Transverse colon (tissue), 4 donors: ENCODE results near the gene IMMP2L. TPM values are rescaled to one million over a fixed set of nuclear protein-coding genes. Genes with fewer than 3 reads are reported as not detected.

Experiments used
- DNase-seq: peaks from one replicate; pipeline ENCODE4 v3.0.0-alpha.2; 2019
- H3K27ac ChIP-seq, 4 donors: fragments of 200-600 bp; sonication (generic); 2 replicates each; pipeline ENCODE4 v1.5.1; 2016 to 2018; ENCODE audit warnings: inconsistent platforms in 4 of 4
- H3K27me3 ChIP-seq: fragments of 200-600 bp; sonication (generic); 2 replicates; pipeline ENCODE4 v1.5.1; 2017; ENCODE audit warnings: inconsistent platforms
- H3K36me3 ChIP-seq, 4 donors: fragments of 200-600 bp; sonication (generic); 2 replicates each; pipeline ENCODE4 v1.5.1; 2017 to 2019; ENCODE audit warnings: inconsistent platforms in 4 of 4
- H3K4me1 ChIP-seq, 4 donors: fragments of 200-600 bp; sonication (generic); 2 replicates each; pipeline ENCODE4 v1.5.1; 2017 to 2020; ENCODE audit warnings: inconsistent platforms in 4 of 4
- H3K4me3 ChIP-seq, 4 donors: fragments of 200-600 bp; sonication (generic); 1 replicate in 1 of 4; 2 replicates in 3 of 4; pipeline versions ENCODE4 v1.5.1 to v1.6.1; 2017 to 2019; ENCODE audit warnings: inconsistent platforms in 4 of 4
- H3K9me3 ChIP-seq, 2 donors: fragments of 200-600 bp; sonication (generic); 2 replicates each; pipeline ENCODE4 v1.5.1; 2017 to 2019; ENCODE audit warnings: inconsistent platforms in 2 of 2
- EP300 ChIP-seq: sonication (generic); formaldehyde crosslinking; IDR thresholded peaks from one replicate; pipeline ENCODE4 v1.6.1; 2017; ENCODE audit warnings: antibody characterized with exemption, low read depth
- POLR2A ChIP-seq: fragments of 450-650 bp; IDR thresholded peaks from one replicate; pipeline ENCODE4 v1.6.1; 2016; ENCODE audit warnings: antibody characterized with exemption, mild to moderate bottlenecking, moderate library complexity
- POLR2AphosphoS5 ChIP-seq, 3 donors: sonication (generic); formaldehyde crosslinking; IDR thresholded peaks; one replicate each; pipeline ENCODE4 v1.6.1; 2016; ENCODE audit warnings: antibody characterized with exemption in 3 of 3
- WGBS, 2 donors: methylation state at CpG; one replicate each; pipeline ENCODE4 v1.1.5; 2018; ENCODE audit warnings: low coverage in 1 of 2; 5-methylcytosine and 5-hydroxymethylcytosine counted together
- in situ Hi-C, 4 donors: fragments of 200-750 bp; cut with MboI; loops; one replicate each; pipeline versions ENCODE4 v1.15.0 to v1.15.1; 2017; ENCODE audit warnings: low sequenced_read_pairs in 3 of 4, low pct_ligation_motif_present in 1 of 4, low pct_unique_long_range_greater_than_20kb in 1 of 4
- intact Hi-C: fragments of 100-400 bp; cut with DNase I; formaldehyde crosslinking; loops from one replicate; pipeline ENCODE4 v1.15.1; 2023; ENCODE audit warnings: low total_unique reads
- total RNA-seq, 4 donors: library from RNA; depleted of rRNA; stranded (reverse); fragments of >200 nt; gene quantifications; one replicate each; pipeline ENCODE4 v1.1.0, GENCODE V29; 2016
- TF ChIP-seq, protein P1 (sequence below), 5 experiments: fragments of 200-600 bp in 3 of 5; fragments of 450-650 bp in 2 of 5; sonication (generic) in 3 of 5; IDR thresholded peaks; 1 replicate in 2 of 5; 2 replicates in 3 of 5; pipeline ENCODE4 v1.5.1; 2016 to 2017; ENCODE audit warnings: antibody characterized with exemption in 5 of 5, inconsistent platforms in 3 of 5, mild to moderate bottlenecking in 2 of 5, moderate library complexity in 1 of 5

The IMMP2L gene
- total RNA-seq, 4 donors from 2014 or later, result 8.6 to 69.6 (median 10.9) TPM

DNA sequence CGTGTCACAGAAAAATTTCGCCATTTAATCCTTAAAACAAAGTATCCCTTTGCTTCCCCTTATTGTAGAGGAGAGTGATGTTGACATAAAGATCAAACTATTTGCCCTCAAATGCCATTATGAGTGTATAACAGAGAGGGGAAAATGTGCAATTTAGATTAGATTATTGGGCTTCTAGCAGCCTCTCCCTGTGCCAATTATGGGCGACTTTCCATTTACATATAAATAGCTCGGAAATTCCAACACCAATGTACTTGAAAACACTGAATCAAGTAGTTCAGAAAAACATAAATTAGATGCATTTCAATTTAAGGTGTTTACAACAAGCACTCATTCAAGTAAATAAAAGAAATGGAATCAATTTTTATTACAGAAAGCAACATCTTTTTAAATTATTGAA is 535.9 kb downstream of the IMMP2L start:
- Histone ChIP-seq H3K27ac (no peak overlapping the region), H3K4me1 (peaks cover 0 to 12% (median 2%) of the 10 kb centered on the region in 4 donors), H3K27me3 (no peaks in the 10 kb centered on the region), H3K4me3 (no peak overlapping the region), H3K36me3 (no peaks in the 10 kb centered on the region), H3K9me3 (no peaks in the 10 kb centered on the region)
- WGBS, 2 donors, result 83 to 87% methylated on average over 4 of the region's 4 CpGs
- TF ChIP-seq, protein P1, sequence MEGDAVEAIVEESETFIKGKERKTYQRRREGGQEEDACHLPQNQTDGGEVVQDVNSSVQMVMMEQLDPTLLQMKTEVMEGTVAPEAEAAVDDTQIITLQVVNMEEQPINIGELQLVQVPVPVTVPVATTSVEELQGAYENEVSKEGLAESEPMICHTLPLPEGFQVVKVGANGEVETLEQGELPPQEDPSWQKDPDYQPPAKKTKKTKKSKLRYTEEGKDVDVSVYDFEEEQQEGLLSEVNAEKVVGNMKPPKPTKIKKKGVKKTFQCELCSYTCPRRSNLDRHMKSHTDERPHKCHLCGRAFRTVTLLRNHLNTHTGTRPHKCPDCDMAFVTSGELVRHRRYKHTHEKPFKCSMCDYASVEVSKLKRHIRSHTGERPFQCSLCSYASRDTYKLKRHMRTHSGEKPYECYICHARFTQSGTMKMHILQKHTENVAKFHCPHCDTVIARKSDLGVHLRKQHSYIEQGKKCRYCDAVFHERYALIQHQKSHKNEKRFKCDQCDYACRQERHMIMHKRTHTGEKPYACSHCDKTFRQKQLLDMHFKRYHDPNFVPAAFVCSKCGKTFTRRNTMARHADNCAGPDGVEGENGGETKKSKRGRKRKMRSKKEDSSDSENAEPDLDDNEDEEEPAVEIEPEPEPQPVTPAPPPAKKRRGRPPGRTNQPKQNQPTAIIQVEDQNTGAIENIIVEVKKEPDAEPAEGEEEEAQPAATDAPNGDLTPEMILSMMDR (IDR thresholded peaks at IDR 0.05), result no peak
- TF ChIP-seq EP300 (no peak), POLR2A (no peak), POLR2AphosphoS5 (IDR thresholded peaks at IDR 0.05) (no peak)
- intact Hi-C loops, result no loop called here
- DNase-seq, result no peak
- in situ Hi-C loops, result no loop called here

DNA sequence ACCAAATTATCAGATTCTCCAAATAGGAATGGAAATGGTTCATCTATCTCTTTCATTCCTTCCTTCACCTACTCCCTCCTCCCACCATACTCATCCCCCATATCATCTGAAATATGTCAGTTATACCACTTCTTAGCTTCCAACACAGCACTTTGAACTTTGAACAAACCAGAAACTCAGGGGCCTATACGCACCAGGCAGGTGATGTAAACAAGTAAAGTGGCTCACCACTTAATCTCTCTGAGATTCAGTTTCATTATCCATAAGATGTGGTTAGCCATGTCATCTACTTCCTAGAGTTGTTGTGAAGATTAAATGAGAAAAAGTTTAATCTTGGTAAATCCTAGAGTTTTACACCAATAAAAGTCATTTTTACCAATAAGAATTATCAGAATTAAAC is 537.3 kb downstream of the IMMP2L start:
- WGBS, 2 donors, result 48 to 60% methylated on average over 1 of the region's 1 CpG
- TF ChIP-seq, protein P1 (IDR thresholded peaks at IDR 0.05), result no peak
- TF ChIP-seq POLR2A, result no peak
- no peak for TF ChIP-seq EP300
- no peak for TF ChIP-seq POLR2AphosphoS5 (IDR thresholded peaks at IDR 0.05)
- intact Hi-C loops (no loop called here), in situ Hi-C loops (no loop called here)
- no peaks in the 10 kb centered on the region for H3K27me3 ChIP-seq
- peaks cover 0 to 8% (median 2%) of the 10 kb centered on the region in 4 donors for H3K4me1 ChIP-seq
- no peaks in the 10 kb centered on the region for H3K36me3 ChIP-seq
- H3K27ac ChIP-seq, result no peak overlapping the region
- H3K4me3 ChIP-seq, result no peak overlapping the region
- no peaks in the 10 kb centered on the region for H3K9me3 ChIP-seq
- DNase-seq, result no peak

DNA sequence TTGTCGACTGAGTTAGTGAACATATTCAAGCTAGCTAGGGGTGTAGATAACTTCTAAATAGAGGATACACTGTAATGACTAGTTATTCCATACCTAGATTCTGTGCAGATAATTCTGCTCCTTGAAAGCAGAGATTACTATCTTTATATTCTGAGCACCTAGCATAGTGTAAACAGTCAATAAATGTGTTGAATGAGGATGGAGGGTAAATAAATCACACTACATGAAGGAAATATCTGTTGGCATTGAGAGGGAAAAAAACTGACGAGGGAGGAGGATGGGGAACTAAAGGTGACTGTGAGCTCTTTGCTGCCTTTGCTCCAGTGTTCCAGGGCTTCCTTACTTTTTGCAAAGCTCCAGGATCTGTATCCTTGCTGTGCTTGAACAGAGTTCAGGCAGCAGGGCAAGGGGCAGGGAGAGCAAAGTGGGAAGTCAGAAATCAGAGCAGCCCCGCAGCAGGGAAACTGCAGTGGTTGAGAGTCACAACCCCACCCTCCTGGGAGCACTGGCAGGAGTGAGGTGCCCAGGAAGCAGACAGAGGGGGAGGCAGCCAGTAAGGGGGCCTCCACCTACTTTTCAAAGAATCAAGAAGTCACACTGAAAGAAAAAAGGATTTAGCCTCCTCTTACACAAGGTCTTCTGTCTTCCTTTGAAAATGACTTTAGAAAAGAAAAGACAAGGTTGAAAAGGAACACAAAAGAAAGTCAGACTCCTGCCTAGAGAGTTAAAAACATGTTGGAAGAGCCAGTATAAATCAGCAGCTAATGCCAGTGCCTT is 543.1 kb downstream of the IMMP2L start:
- H3K4me1 ChIP-seq, result peaks cover 0 to 9% (median 2%) of the 10 kb centered on the region in 4 donors
- H3K27me3 ChIP-seq, result no peaks in the 10 kb centered on the region
- H3K36me3 ChIP-seq, result no peaks in the 10 kb centered on the region
- DNase-seq, result peak; percentile 9
- no peaks in the 10 kb centered on the region for H3K9me3 ChIP-seq
- WGBS, 2 donors, result 33 to 62% methylated on average over 2 to 3 of the region's 3 CpGs
- peak overlapping the region in 1 of 4 donors; percentile 3 for H3K27ac ChIP-seq
- no peak overlapping the region for H3K4me3 ChIP-seq
- TF ChIP-seq, protein P1 (IDR thresholded peaks at IDR 0.05), result no peak
- no peak for TF ChIP-seq POLR2A
- TF ChIP-seq EP300, result no peak
- TF ChIP-seq POLR2AphosphoS5 (IDR thresholded peaks at IDR 0.05), result no peak
- in situ Hi-C loops (no loop called here), intact Hi-C loops (no loop called here)

DNA sequence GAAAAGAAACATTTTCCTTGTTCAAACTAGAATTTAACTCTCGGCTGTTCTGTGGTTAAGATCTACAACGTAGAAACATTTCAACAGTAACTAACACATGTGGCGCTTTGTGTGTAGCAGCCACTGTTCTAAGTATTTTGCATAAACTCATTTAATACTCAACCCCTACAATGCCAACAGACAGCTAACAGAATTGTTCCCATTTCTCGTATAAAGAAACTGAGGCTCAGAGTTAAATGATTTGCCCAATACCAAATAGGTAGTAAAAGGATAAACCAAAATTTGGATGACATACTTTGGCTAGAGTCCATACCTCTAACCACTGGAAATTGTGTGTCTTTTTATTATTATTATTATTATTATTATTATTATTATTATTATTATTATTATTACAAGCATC is 543.8 kb downstream of the IMMP2L start:
- DNase-seq, result no peak
- 92 to 95% methylated on average over 4 of the region's 4 CpGs for WGBS, 2 donors

More for the DNA sequence above, 543.8 kb downstream of the IMMP2L start:
- TF ChIP-seq EP300, result no peak
- TF ChIP-seq POLR2AphosphoS5 (IDR thresholded peaks at IDR 0.05), result no peak
- TF ChIP-seq, protein P1 (IDR thresholded peaks at IDR 0.05), result no peak
- no peak for TF ChIP-seq POLR2A
- Histone ChIP-seq H3K36me3 (no peaks in the 10 kb centered on the region), H3K9me3 (no peaks in the 10 kb centered on the region), H3K27me3 (no peaks in the 10 kb centered on the region), H3K4me3 (no peak overlapping the region), H3K27ac (no peak overlapping the region), H3K4me1 (peaks cover 0 to 9% (median 2%) of the 10 kb centered on the region in 4 donors)
- in situ Hi-C loops (no loop called here), intact Hi-C loops (no loop called here)
